HepG2 (cell line): ENCODE measurements around the gene BSG. TPM values are rescaled to one million over a fixed set of nuclear protein-coding genes. Genes with fewer than 3 reads are reported as not detected.
A peak's percentile ranks its signal among the peaks of the same experiment; 100 is the strongest.

Experiments used
- AKAP8 ChIP-seq: sonication (generic); formaldehyde crosslinking; IDR thresholded peaks from 2 replicates; pipeline ENCODE4 v1.5.1; 2020; ENCODE audit warnings: mild to moderate bottlenecking, missing genetic modification reagents
- CSRNP1 ChIP-seq: sonication (generic); formaldehyde crosslinking; IDR thresholded peaks from 2 replicates; pipeline ENCODE4 v1.8.1; 2023; ENCODE audit warnings: mild to moderate bottlenecking, missing genetic modification reagents
- HIVEP1 ChIP-seq: sonication (generic); formaldehyde crosslinking; IDR thresholded peaks from 2 replicates; pipeline ENCODE4 v1.4.0; 2020; ENCODE audit warnings: mild to moderate bottlenecking, missing genetic modification reagents
- HOXA5 ChIP-seq: sonication (generic); formaldehyde crosslinking; IDR thresholded peaks from 2 replicates; pipeline ENCODE4 v1.4.0; 2020; ENCODE audit warnings: missing genetic modification reagents
- MEIS2 ChIP-seq: sonication (generic); formaldehyde crosslinking; IDR thresholded peaks from 2 replicates; pipeline ENCODE4 v1.9.0; 2021; ENCODE audit warnings: mild to moderate bottlenecking, missing genetic modification reagents
- MLLT10 ChIP-seq: sonication (generic); formaldehyde crosslinking; IDR thresholded peaks from 2 replicates; pipeline ENCODE4 v1.4.0; 2020; ENCODE audit warnings: missing genetic modification reagents
- NBN ChIP-seq: fragments of 450-650 bp; conservative IDR thresholded peaks from 2 replicates; pipeline ENCODE4 v1.6.1; 2017
- PLSCR1 ChIP-seq: sonication (generic); formaldehyde crosslinking; IDR thresholded peaks from 2 replicates; pipeline ENCODE4 v1.5.0; 2020; ENCODE audit warnings: missing genetic modification reagents, mild to moderate bottlenecking, borderline replicate concordance
- TBX2 ChIP-seq: sonication (generic); formaldehyde crosslinking; IDR thresholded peaks from 2 replicates; pipeline ENCODE4 v1.5.0; 2020; ENCODE audit warnings: missing genetic modification reagents, mild to moderate bottlenecking, borderline replicate concordance
- USF2 ChIP-seq, 2 experiments: sonication (generic) in 1 of 2; formaldehyde crosslinking in 1 of 2; IDR thresholded peaks; 2 replicates each; pipeline versions ENCODE4 v1.5.1 to v1.6.1; 2011 to 2020; ENCODE audit warnings: borderline replicate concordance in 1 of 2, low read depth in 1 of 2, low read length in 1 of 2, mild to moderate bottlenecking in 1 of 2, missing genetic modification reagents in 1 of 2, moderate library complexity in 1 of 2
- ZFP36L2 ChIP-seq: sonication (generic); formaldehyde crosslinking; IDR thresholded peaks from 2 replicates; pipeline ENCODE4 v1.4.0; 2020; ENCODE audit warnings: missing genetic modification reagents
- ZNF703 ChIP-seq: sonication (generic); formaldehyde crosslinking; IDR thresholded peaks from 2 replicates; pipeline ENCODE4 v1.5.1; 2020; ENCODE audit warnings: missing genetic modification reagents, mild to moderate bottlenecking, moderate library complexity, borderline replicate concordance
- ZNF790 ChIP-seq: sonication (generic); formaldehyde crosslinking; IDR thresholded peaks from 2 replicates; pipeline ENCODE4 v1.8.0; 2022; ENCODE audit warnings: missing genetic modification reagents, mild to moderate bottlenecking, borderline replicate concordance
- ZNF800 ChIP-seq: sonication (generic); formaldehyde crosslinking; IDR thresholded peaks from 2 replicates; pipeline ENCODE4 v1.4.0; 2020; ENCODE audit warnings: missing genetic modification reagents
- polyA plus RNA-seq, 8 experiments: library from polyadenylated mRNA; depleted of rRNA in 3 of 8; stranded (reverse) in 7 of 8; unstranded in 1 of 8; fragments of >200 nt; fragmentation: Illumina TruSeq in 4 of 8; extraction: Trizol in 4 of 8; gene quantifications; 2 replicates each; pipeline versions ENCODE4 v1.2.1 to v1.2.3, GENCODE V29; 2011 to 2016; ENCODE audit warnings: low read depth in 4 of 8, missing spikeins in 1 of 8, mixed read lengths in 1 of 8; ENCODE audit not compliant: insufficient read depth in 1 of 8
- total RNA-seq, 5 experiments: library from RNA; depleted of rRNA; stranded (reverse); fragments of >200 nt; fragmentation: Illumina TruSeq; extraction: Trizol; gene quantifications; 2 replicates each; pipeline ENCODE4 v1.2.3, GENCODE V29; 2016; ENCODE audit warnings: low read depth in 1 of 5
- TF ChIP-seq, protein P1 (sequence below): sonication (generic); formaldehyde crosslinking; IDR thresholded peaks from 2 replicates; pipeline ENCODE4 v1.4.0; 2020; ENCODE audit warnings: missing genetic modification reagents, borderline replicate concordance

BSG gene
- total and polyA plus RNA-seq, 2 of the 13 experiments (the other 11 are each of a cell fraction or from before 2014, with no cell fraction given), result 309 to 754 TPM

GRCh38 chr19:524062-524674 lies 48.2 kb upstream of the BSG start (continued):
- TF ChIP-seq CSRNP1 (no peak), MLLT10 (CRISPR knock-in tag) (no peak), HIVEP1 (CRISPR knock-in tag) (peak; percentile 98), TBX2 (CRISPR knock-in tag) (peak; percentile 88), AKAP8 (CRISPR knock-in tag) (peak; percentile 94), NBN (no peak), ZNF790 (CRISPR knock-in tag) (no peak), ZNF800 (0 out of 2 replicates have a peak, but pooled peaks have one; percentile 19), ZFP36L2 (CRISPR knock-in tag) (no peak), PLSCR1 (CRISPR knock-in tag) (no peak), USF2 (IDR thresholded peaks at IDR 0.05; ENCODE audit: low read depth, low read length) (no peak), USF2 (CRISPR knock-in tag; IDR thresholded peaks at IDR 0.05; ENCODE audit: borderline replicate concordance) (peak; percentile 25; the same call in 1 of the 2 replicates), HOXA5 (CRISPR knock-in tag) (no peak; the same call in 1 of the 2 replicates), MEIS2 (CRISPR knock-in tag) (peak; percentile 61; the same call in 1 of the 2 replicates), ZNF703 (no peak)
- TF ChIP-seq, protein P1, sequence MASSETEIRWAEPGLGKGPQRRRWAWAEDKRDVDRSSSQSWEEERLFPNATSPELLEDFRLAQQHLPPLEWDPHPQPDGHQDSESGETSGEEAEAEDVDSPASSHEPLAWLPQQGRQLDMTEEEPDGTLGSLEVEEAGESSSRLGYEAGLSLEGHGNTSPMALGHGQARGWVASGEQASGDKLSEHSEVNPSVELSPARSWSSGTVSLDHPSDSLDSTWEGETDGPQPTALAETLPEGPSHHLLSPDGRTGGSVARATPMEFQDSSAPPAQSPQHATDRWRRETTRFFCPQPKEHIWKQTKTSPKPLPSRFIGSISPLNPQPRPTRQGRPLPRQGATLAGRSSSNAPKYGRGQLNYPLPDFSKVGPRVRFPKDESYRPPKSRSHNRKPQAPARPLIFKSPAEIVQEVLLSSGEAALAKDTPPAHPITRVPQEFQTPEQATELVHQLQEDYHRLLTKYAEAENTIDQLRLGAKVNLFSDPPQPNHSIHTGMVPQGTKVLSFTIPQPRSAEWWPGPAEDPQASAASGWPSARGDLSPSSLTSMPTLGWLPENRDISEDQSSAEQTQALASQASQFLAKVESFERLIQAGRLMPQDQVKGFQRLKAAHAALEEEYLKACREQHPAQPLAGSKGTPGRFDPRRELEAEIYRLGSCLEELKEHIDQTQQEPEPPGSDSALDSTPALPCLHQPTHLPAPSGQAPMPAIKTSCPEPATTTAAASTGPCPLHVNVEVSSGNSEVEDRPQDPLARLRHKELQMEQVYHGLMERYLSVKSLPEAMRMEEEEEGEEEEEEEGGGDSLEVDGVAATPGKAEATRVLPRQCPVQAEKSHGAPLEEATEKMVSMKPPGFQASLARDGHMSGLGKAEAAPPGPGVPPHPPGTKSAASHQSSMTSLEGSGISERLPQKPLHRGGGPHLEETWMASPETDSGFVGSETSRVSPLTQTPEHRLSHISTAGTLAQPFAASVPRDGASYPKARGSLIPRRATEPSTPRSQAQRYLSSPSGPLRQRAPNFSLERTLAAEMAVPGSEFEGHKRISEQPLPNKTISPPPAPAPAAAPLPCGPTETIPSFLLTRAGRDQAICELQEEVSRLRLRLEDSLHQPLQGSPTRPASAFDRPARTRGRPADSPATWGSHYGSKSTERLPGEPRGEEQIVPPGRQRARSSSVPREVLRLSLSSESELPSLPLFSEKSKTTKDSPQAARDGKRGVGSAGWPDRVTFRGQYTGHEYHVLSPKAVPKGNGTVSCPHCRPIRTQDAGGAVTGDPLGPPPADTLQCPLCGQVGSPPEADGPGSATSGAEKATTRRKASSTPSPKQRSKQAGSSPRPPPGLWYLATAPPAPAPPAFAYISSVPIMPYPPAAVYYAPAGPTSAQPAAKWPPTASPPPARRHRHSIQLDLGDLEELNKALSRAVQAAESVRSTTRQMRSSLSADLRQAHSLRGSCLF (CRISPR knock-in tag), result no peak
